T-helper 1 cell treated with Interleukin-12 subunit alpha and Interleukin-12 subunit beta and Interleukin-4 antibody, amounts not matched to agents 30 μg/mL and 1 μg/mL, for 36 hours (primary cell): Measurements from ENCODE around the gene SCP2.

Experiments
- H3K27ac Mint-ChIP-seq: one replicate; pipeline ENCODE4 v1.8.0; 2021; ENCODE audit warnings: mild to moderate bottlenecking, mixed read lengths
- H3K27me3 Mint-ChIP-seq: one replicate; pipeline ENCODE4 v1.8.0; 2021; ENCODE audit warnings: low read depth, mixed read lengths
- H3K36me3 Mint-ChIP-seq: one replicate; pipeline ENCODE4 v1.8.0; 2021; ENCODE audit warnings: low read depth, mixed read lengths
- H3K4me1 Mint-ChIP-seq: one replicate; pipeline ENCODE4 v1.8.0; 2021; ENCODE audit warnings: low read depth, mixed read lengths
- H3K4me3 Mint-ChIP-seq: one replicate; pipeline ENCODE4 v1.8.0; 2021; ENCODE audit warnings: mild to moderate bottlenecking, moderate library complexity, mixed read lengths
- H3K9me3 Mint-ChIP-seq: one replicate; pipeline ENCODE4 v1.8.0; 2021; ENCODE audit warnings: mixed read lengths

The SCP2 gene

GRCh38 chr1:52927212-52928014, at the start of gene SCP2:
SCP2 (plus strand) TSS chr1:52927276; CDS start chr1:52927397, 121 bp downstream.
- Mint-ChIP-seq H3K27ac (peak within 1 kb of the TSS; percentile 78), H3K4me1 (peaks cover 15% of the 10 kb centered on the region), H3K27me3 (peaks cover 9% of the 10 kb centered on the region), H3K36me3 (peaks cover 6% of the 10 kb centered on the region), H3K9me3 (no peaks in the 10 kb centered on the region), H3K4me3 (peak within 1 kb of the TSS; percentile 92)

- no peak overlapping the region for H3K4me3 Mint-ChIP-seq
Measured at GRCh38 chr1:52877554-52877953, 49.5 kb upstream of the SCP2 start.

GRCh38 chr1:52880206-52880605, 46.9 kb upstream of the SCP2 start:
- H3K36me3 Mint-ChIP-seq: no peaks in the 10 kb centered on the region
- H3K27ac Mint-ChIP-seq: no peak overlapping the region
- no peaks in the 10 kb centered on the region for H3K27me3 Mint-ChIP-seq
- H3K4me3 Mint-ChIP-seq: no peak overlapping the region
- H3K9me3 Mint-ChIP-seq: no peaks in the 10 kb centered on the region
- H3K4me1 Mint-ChIP-seq: no peaks in the 10 kb centered on the region

More at GRCh38 chr1:52877554-52877953, 49.5 kb upstream of the SCP2 start:
- H3K4me1 Mint-ChIP-seq: no peaks in the 10 kb centered on the region
- H3K36me3 Mint-ChIP-seq: no peaks in the 10 kb centered on the region
- no peak overlapping the region for H3K27ac Mint-ChIP-seq
- no peaks in the 10 kb centered on the region for H3K27me3 Mint-ChIP-seq
- no peaks in the 10 kb centered on the region for H3K9me3 Mint-ChIP-seq

GRCh38 chr1:52887483-52887882, 39.6 kb upstream of the SCP2 start:
- Mint-ChIP-seq H3K4me1 (no peaks in the 10 kb centered on the region), H3K9me3 (no peaks in the 10 kb centered on the region), H3K27me3 (no peaks in the 10 kb centered on the region), H3K4me3 (no peak overlapping the region), H3K27ac (no peak overlapping the region), H3K36me3 (no peaks in the 10 kb centered on the region)

GRCh38 chr1:52892424-52893215, 34.5 kb upstream of the SCP2 start:
- no peak overlapping the region for H3K4me3 Mint-ChIP-seq
- H3K27me3 Mint-ChIP-seq: no peaks in the 10 kb centered on the region
- no peak overlapping the region for H3K27ac Mint-ChIP-seq
- H3K36me3 Mint-ChIP-seq: no peaks in the 10 kb centered on the region
- no peaks in the 10 kb centered on the region for H3K9me3 Mint-ChIP-seq
- peaks cover 2% of the 10 kb centered on the region for H3K4me1 Mint-ChIP-seq

GRCh38 chr1:52899445-52899894, 27.6 kb upstream of the SCP2 start:
- H3K4me1 Mint-ChIP-seq: peaks cover 2% of the 10 kb centered on the region
- H3K9me3 Mint-ChIP-seq: no peaks in the 10 kb centered on the region
- H3K4me3 Mint-ChIP-seq: no peak overlapping the region
- H3K36me3 Mint-ChIP-seq: no peaks in the 10 kb centered on the region
- no peak overlapping the region for H3K27ac Mint-ChIP-seq
- H3K27me3 Mint-ChIP-seq: no peaks in the 10 kb centered on the region

- no peaks in the 10 kb centered on the region for H3K27me3 Mint-ChIP-seq
- H3K36me3 Mint-ChIP-seq: no peaks in the 10 kb centered on the region
- H3K27ac Mint-ChIP-seq: no peak overlapping the region
- H3K4me3 Mint-ChIP-seq: no peak overlapping the region
- no peaks in the 10 kb centered on the region for H3K4me1 Mint-ChIP-seq
- no peaks in the 10 kb centered on the region for H3K9me3 Mint-ChIP-seq
Measured at GRCh38 chr1:52900402-52900801, 26.7 kb upstream of the SCP2 start.

- Mint-ChIP-seq H3K9me3 (no peaks in the 10 kb centered on the region), H3K27me3 (no peaks in the 10 kb centered on the region), H3K4me3 (no peak overlapping the region), H3K4me1 (peaks cover 2% of the 10 kb centered on the region), H3K36me3 (no peaks in the 10 kb centered on the region), H3K27ac (no peak overlapping the region)
Measured at GRCh38 chr1:52901384-52901783, 25.7 kb upstream of the SCP2 start.

- Mint-ChIP-seq H3K36me3 (no peaks in the 10 kb centered on the region), H3K27ac (no peak overlapping the region), H3K4me1 (peaks cover 2% of the 10 kb centered on the region), H3K9me3 (no peaks in the 10 kb centered on the region), H3K4me3 (no peak overlapping the region), H3K27me3 (no peaks in the 10 kb centered on the region)
Measured at GRCh38 chr1:52904208-52904926, 22.7 kb upstream of the SCP2 start.

- Mint-ChIP-seq H3K27ac (no peak overlapping the region), H3K27me3 (no peaks in the 10 kb centered on the region), H3K4me3 (no peak overlapping the region), H3K4me1 (peaks cover 2% of the 10 kb centered on the region), H3K36me3 (no peaks in the 10 kb centered on the region), H3K9me3 (no peaks in the 10 kb centered on the region)
Measured at GRCh38 chr1:52904927-52905698, 22.0 kb upstream of the SCP2 start.

GRCh38 chr1:52906135-52906603, 20.9 kb upstream of the SCP2 start:
- Mint-ChIP-seq H3K4me1 (peaks cover 2% of the 10 kb centered on the region), H3K4me3 (no peak overlapping the region), H3K27me3 (no peaks in the 10 kb centered on the region), H3K36me3 (no peaks in the 10 kb centered on the region), H3K9me3 (no peaks in the 10 kb centered on the region), H3K27ac (peak overlapping the region; percentile 31)

- Mint-ChIP-seq H3K36me3 (no peaks in the 10 kb centered on the region), H3K4me3 (no peak overlapping the region), H3K9me3 (no peaks in the 10 kb centered on the region), H3K27me3 (no peaks in the 10 kb centered on the region), H3K4me1 (peaks cover 2% of the 10 kb centered on the region), H3K27ac (no peak overlapping the region)
Measured at GRCh38 chr1:52907068-52907811, 19.8 kb upstream of the SCP2 start.

- Mint-ChIP-seq H3K27me3 (no peaks in the 10 kb centered on the region), H3K9me3 (no peaks in the 10 kb centered on the region), H3K4me1 (peaks cover 2% of the 10 kb centered on the region), H3K27ac (no peak overlapping the region), H3K4me3 (no peak overlapping the region), H3K36me3 (no peaks in the 10 kb centered on the region)
Measured at GRCh38 chr1:52907812-52908153, 19.3 kb upstream of the SCP2 start.
